DND-41 (cell line): ENCODE results near the gene SPTSSB.

ENCODE experiments used
- ATAC-seq: fragments of 200-7000 bp; cut with Tn5 transposase; 3 replicates; pipeline ENCODE4 v1.9.1; 2021; ENCODE audit warnings: low read depth; ENCODE audit not compliant: insufficient read depth
- DNase-seq: peaks from one replicate; pipeline ENCODE4 v3.0.0-alpha.2; 2020
- H2AFZ ChIP-seq: 2 replicates; pipeline ENCODE4 v1.6.0; 2012; ENCODE audit warnings: low read depth, low read length
- H3K27ac ChIP-seq: 2 replicates; pipeline ENCODE4 v1.5.1; 2012; ENCODE audit warnings: low read length, inconsistent platforms
- H3K27me3 ChIP-seq: fragments of 200-600 bp; sonication (generic); 2 replicates; pipeline ENCODE4 v1.6.0; 2012; ENCODE audit warnings: low read length, mild to moderate bottlenecking, inconsistent platforms; ENCODE audit not compliant: insufficient read depth, poor library complexity
- H3K36me3 ChIP-seq: 2 replicates; pipeline ENCODE4 v1.5.1; 2012; ENCODE audit warnings: low read length, inconsistent platforms; ENCODE audit not compliant: insufficient read depth
- H3K4me1 ChIP-seq: 2 replicates; pipeline ENCODE4 v1.5.1; 2012; ENCODE audit warnings: mild to moderate bottlenecking, low read length; ENCODE audit not compliant: insufficient read depth
- H3K4me2 ChIP-seq: 2 replicates; pipeline ENCODE4 v1.6.0; 2012; ENCODE audit warnings: mild to moderate bottlenecking, moderate library complexity, low read length, inconsistent platforms; ENCODE audit not compliant: insufficient read depth
- H3K4me3 ChIP-seq, 2 experiments: fragments of 200-600 bp in 1 of 2; shearing (Covaris generic) in 1 of 2; 2 replicates each; pipeline ENCODE4 v1.5.1; 2012 to 2016; ENCODE audit warnings: inconsistent platforms in 2 of 2, low read length in 2 of 2, mild to moderate bottlenecking in 2 of 2, low read depth in 1 of 2, moderate library complexity in 1 of 2
- H3K79me2 ChIP-seq: 2 replicates; pipeline ENCODE4 v1.6.0; 2012; ENCODE audit warnings: low read length, inconsistent platforms; ENCODE audit not compliant: insufficient read depth
- H3K9ac ChIP-seq: 2 replicates; pipeline ENCODE4 v1.6.0; 2012; ENCODE audit warnings: low read depth, mild to moderate bottlenecking, inconsistent platforms, low read length, moderate library complexity
- H3K9me3 ChIP-seq: 2 replicates; pipeline ENCODE4 v1.5.1; 2012; ENCODE audit warnings: low read length, moderate library complexity, mild to moderate bottlenecking, inconsistent platforms; ENCODE audit not compliant: insufficient read depth, severe bottlenecking
- H4K20me1 ChIP-seq: 2 replicates; pipeline ENCODE4 v1.6.0; 2012; ENCODE audit warnings: low read length; ENCODE audit not compliant: insufficient read depth
- EZH2 ChIP-seq: IDR thresholded peaks from 3 replicates; pipeline ENCODE4 v1.6.1; 2012; ENCODE audit warnings: borderline replicate concordance, low read depth, mild to moderate bottlenecking, moderate library complexity, low read length, inconsistent platforms; ENCODE audit not compliant: severe bottlenecking
- TF ChIP-seq, protein P1 (sequence below): IDR thresholded peaks from 2 replicates; pipeline ENCODE4 v1.5.1; 2012; ENCODE audit warnings: borderline replicate concordance, low read length, moderate library complexity, mild to moderate bottlenecking; ENCODE audit not compliant: poor library complexity, severe bottlenecking; ENCODE audit errors: extremely low read depth

The SPTSSB gene

DNA sequence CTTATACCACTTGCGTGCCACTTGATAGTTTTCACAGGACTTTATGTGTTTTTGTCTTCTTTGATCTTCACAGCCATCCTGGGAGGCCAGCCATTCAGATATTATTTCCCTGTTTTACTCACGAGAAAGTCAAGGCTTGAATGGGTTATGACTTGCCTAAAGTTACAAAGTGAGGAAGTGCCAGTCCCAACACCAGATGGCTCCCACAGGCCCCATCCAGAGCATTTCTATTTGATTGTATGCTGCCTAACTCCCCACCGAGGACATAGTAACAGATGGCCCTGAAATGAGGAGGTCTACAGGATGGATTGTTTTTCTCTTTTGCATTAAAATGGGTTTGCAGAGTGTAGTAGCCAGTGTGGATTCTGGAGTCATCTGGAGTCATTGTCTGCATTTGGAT is 74.5 kb downstream of the SPTSSB start:
- H3K4me2 ChIP-seq, result no peak overlapping the region
- no peak overlapping the region for H2AFZ ChIP-seq
- DNase-seq, result no peak
- H3K9ac ChIP-seq, result no peak overlapping the region
- no peak overlapping the region for H3K4me3 ChIP-seq
- H3K36me3 ChIP-seq, result no peaks in the 10 kb centered on the region
- H3K27me3 ChIP-seq, result peaks cover 3% of the 10 kb centered on the region
- no peaks in the 10 kb centered on the region for H3K4me1 ChIP-seq
- no peaks in the 10 kb centered on the region for H3K79me2 ChIP-seq
- no peaks in the 10 kb centered on the region for H4K20me1 ChIP-seq
- peaks cover 15% of the 10 kb centered on the region for H3K9me3 ChIP-seq
- no peak for TF ChIP-seq EZH2
- TF ChIP-seq, protein P1, sequence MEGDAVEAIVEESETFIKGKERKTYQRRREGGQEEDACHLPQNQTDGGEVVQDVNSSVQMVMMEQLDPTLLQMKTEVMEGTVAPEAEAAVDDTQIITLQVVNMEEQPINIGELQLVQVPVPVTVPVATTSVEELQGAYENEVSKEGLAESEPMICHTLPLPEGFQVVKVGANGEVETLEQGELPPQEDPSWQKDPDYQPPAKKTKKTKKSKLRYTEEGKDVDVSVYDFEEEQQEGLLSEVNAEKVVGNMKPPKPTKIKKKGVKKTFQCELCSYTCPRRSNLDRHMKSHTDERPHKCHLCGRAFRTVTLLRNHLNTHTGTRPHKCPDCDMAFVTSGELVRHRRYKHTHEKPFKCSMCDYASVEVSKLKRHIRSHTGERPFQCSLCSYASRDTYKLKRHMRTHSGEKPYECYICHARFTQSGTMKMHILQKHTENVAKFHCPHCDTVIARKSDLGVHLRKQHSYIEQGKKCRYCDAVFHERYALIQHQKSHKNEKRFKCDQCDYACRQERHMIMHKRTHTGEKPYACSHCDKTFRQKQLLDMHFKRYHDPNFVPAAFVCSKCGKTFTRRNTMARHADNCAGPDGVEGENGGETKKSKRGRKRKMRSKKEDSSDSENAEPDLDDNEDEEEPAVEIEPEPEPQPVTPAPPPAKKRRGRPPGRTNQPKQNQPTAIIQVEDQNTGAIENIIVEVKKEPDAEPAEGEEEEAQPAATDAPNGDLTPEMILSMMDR, result no peak
- ATAC-seq, result no peak
- H3K27ac ChIP-seq, result no peak overlapping the region

DNA sequence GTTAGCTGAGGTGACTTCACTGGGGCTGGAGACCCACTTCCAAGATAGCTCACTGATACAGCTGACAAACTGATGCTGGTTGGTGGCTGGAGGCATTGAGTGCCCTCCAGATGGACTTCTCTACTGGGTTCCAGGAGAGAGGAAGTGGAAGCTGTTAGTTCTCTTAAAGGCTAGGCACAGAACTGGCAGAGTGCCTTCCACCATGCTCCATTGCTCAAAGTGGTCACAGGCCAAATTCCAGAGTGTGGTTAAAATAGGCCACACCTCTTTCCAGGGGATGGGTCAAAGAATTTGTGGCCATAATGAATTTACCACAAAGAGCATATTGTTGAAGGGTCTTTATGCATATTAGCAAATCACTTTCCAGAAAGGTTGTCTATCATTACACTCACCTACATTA is 76.0 kb downstream of the SPTSSB start:
- H2AFZ ChIP-seq, result no peak overlapping the region
- H3K79me2 ChIP-seq, result no peaks in the 10 kb centered on the region
- no peak overlapping the region for H3K4me3 ChIP-seq
- H3K27ac ChIP-seq, result no peak overlapping the region
- H3K4me2 ChIP-seq, result no peak overlapping the region
- no peaks in the 10 kb centered on the region for H3K36me3 ChIP-seq
- no peak overlapping the region for H3K9ac ChIP-seq
- peaks cover 3% of the 10 kb centered on the region for H3K27me3 ChIP-seq
- no peaks in the 10 kb centered on the region for H4K20me1 ChIP-seq
- DNase-seq, result no peak
- peaks cover 15% of the 10 kb centered on the region for H3K9me3 ChIP-seq
- ATAC-seq, result no peak
- TF ChIP-seq EZH2, result no peak
- TF ChIP-seq, protein P1, result no peak
- H3K4me1 ChIP-seq, result no peaks in the 10 kb centered on the region
